COLO829 (cell line): ENCODE data around the gene IL1RAPL2.
"Not testable (repeated sequence)": the region's sequence is repeated elsewhere in the genome, so short reads cannot be mapped to it uniquely, and the experiment has no call there.

Source experiments
- DNase-seq: peaks from one replicate; pipeline ENCODE4 v3.0.0; 2012; ENCODE audit warnings: low spot score

The IL1RAPL2 gene

DNA sequence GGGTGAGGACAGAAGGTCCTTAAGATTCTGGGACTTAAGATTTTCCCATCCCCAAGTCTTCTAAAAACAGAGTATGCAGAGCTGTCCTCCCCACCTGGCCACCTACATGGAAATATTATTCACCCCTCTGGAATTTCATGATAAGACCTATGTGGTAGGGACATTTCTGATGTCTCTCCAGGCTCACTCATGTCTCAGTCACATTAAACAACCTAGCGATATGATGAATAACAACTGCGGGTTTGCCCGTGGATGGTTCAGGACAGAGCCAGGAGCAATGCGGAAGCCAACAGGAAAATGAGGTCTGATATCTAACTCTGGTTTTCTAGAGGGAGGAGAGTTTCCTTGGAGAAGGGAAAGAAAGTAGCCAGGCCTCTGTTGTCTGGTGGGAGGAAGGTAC lies 607.1 kb downstream of the IL1RAPL2 start:
- DNase-seq = no peak

DNA sequence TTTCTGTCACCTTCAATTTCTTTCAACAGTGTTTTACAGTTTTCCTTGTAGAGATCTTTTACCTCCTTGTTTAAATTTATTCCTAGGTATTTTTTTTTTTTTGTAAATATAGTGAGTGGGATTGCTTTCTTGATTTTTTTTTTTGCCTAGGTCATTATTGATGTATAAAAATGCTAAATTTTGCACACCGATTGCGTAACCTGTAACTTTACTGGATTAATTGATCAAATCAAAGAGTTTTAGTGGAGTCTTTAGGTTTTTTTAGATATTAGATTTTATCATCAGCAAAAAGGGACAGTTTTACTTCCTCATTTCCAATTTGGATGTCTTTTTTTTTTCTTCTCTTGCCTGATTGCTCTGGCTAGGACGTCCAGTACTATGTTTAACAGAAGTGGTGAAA lies 613.6 kb downstream of the IL1RAPL2 start:
- no peak for DNase-seq

DNA sequence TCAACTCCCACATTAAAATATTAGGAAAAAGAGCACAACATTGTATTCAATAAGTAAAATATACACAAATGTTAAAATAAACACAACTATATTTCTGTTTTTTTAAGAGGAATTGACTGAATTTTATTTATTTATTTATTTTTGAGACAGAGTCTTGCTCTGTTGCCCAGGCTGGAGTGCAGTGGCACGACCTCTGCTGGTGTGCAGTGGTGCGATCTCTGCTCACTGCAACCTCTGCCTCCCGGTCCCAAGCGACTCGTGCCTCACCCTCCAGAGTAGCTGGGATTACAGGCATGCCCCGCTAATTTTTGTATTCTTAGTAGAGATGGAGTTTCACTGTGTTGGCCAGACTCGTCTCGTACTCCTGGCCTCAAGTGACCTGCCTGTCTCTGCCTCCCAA lies 623.1 kb downstream of the IL1RAPL2 start:
- no peak for DNase-seq

DNA sequence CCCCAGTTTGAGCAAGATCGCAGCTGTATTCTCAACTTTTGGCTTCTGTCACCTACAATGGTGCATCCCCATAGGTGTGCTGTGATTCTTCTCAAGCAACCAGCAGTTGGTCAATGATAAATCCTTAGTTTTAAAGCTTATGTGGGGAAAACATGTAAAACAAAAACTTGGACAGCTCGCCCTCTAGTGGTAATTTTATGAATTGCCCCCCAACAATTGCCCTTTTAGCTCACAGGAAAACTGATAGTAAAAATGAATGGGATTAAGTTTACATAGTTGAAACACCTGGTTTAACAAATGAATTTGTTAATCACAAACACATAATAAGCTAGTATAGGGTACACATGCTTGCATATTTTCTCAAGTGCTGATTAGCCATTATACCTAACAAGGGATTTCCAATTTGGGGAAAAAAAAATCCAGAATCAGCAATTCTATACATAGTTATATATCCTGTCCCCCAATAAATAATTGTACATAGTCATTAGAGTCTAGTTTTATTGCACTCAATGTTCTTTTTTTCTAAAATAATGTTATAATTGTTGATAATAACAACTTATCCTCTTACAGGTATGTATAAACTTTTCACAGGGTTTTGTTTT lies 624.4 kb downstream of the IL1RAPL2 start:
- no peak for DNase-seq

DNA sequence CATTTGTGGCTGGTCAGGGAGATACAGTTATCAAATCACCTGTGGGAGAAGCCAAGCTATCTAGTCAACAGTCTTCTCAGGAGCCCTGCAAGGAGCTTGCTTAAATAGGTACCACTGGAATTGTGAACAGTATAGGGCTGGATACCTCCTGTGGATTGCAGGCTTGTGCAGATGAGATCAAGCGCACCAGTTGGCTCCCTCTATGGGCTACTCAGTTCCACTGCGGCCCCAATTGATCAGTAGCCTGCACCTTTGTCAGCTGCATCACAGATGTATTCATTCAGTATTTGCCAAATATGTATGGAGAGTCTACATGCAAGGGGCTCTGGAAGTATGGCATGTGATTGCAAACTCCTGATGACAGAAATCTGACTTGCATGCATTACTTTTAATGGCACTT lies 625.9 kb downstream of the IL1RAPL2 start:
- peak; percentile 7 for DNase-seq

DNA sequence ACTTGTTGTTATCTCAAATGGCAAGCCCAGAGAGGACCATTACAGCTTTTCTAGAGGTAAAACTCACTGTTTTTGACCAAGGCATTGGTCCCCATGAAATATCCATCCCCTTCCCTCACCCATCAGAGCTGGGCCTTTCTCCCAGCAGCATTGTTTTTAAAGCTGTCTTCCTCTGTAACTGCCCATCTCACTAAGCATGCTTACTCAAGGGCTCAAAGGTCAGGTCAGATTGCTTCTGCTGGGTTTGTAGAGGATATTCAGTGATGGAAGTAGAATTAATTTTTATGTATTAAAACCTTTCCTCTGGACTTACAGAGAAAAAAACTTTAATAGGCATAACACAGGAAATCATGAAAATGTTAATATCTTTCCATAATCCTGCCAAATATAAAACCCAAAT lies 643.4 kb downstream of the IL1RAPL2 start:
- DNase-seq = no peak

DNA sequence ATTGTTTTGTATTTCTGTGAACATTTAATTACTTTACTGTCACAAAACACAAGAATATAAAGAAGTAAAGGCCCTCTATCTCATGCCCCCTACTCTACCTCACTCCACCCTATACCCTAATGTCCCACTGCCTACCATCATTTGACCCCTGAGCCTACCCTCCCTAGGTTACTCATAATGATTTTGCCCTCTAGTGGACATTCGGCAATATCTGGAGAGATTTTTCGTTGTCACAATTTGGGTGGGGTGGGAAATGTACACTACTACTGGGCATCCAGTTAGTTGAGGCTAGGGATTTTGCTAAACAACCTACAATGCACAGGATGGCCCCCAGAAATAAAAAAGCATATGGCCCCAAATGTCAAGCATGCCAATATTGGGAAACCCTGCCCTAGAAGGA lies 644.3 kb downstream of the IL1RAPL2 start:
- DNase-seq = no peak

DNA sequence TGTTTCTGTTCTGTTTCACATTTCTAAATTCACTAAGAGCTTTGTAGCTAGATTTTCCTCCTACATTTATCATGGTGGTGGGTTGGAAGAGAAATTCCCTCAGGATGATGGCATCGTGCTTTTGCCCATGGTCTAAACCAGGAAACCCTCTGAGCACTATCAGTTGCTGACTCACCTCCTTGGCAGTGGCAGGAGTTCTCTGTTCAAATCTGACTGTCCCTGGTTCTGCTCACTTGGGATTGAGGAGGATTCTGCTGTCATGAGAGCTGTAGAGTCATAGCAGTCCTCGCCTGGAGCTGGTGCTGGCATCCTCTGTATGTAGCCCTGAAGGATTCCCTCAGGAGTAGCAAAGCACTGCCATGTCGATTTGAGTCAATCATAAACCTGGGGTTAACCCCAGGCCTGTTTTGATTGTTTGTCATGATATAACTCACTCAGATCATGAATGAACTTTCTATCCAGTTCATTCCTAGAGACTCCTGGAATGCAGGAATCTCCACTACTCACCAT lies 645.1 kb downstream of the IL1RAPL2 start:
- no peak for DNase-seq

DNA sequence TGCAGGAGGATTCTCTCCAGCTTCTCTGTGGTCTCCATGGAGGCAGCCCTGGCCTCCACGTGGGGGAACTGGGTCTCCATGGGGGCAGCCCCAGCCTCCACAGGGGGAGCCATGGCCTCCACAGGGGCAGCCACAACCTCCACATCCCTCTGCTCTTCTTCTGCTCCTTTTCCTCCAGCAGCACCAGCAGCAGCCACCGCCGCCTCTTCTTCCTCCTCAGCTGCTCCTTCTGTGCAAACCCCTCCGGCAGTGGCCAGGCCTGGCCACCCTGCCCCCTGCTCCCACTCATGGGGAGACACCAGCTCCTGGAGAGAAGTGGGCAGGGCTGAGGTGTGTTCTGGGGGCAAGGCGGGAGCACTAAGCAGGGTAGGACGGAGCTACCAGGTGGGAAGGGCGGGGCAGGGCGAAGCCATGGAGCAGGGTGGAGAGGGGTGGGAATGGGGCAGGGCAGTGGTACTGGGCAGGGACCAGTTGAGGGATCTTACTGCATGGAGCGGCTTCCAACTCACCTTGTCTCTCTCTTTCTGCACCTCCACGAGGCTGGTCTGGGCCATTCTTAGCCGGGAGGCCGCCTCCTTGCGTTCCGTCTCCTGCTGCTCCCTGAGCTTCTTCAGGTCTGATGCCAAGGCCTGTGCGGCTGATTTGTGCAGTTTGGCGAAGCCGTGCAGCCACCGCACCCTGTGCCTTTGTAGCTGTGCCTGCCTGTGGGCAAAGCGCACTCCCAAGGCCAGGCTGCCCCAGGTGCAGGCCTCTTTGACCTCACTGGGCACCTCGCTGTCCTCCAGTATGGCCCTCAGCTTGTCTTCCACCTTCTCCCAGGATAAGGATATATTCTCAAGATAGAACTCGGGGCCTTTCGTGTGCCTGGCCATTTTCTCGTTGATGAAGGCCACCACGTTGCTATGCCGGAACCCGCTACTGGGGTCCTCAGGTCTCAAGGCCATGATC lies 653.7 kb downstream of the IL1RAPL2 start:
- DNase-seq = no peak

DNA sequence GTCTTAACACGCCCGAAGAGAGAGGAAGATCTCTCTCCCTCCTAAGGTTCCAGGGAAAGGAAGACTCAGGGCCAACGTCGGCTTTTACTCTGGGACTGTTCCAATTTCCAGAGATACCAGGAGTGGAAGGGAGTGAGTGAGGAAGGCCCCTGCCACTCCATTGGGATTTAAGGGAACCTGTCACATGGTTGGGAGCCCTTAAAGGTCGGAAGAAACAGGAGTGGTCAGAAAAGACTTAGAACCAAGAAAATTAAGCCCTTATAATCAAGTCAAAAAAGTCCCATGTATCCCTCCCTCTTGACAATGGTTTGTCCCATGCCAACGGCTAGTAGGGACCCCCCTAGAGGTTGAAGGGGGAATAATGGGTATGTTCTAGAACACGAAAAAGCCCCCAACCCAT lies 654.6 kb downstream of the IL1RAPL2 start, which contains the start of gene TEX13A:
TEX13A (minus strand) TSS at position 59 of the 400 bp plus-strand sequence. CDS start 297 bp downstream, outside the sequence.
- DNase-seq = no peak

DNA sequence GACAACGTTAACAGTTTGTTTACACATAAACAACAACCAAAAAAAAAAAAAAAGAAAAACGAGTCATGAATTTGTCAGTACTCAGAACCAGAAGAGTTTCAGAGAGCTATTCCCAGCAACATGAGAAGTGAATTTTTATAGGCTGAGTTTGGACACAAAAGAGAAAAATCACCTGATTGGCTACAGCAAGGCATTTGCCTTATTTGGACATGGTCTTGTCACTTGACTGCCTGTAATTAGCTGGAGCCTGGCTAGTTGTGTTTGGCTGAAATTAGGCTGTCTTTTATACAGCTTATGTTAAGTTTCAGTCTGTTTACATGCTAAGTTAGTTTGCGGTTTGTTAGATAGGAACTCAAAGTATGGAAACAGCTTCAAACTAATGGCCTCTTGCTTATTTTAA lies 655.4 kb downstream of the IL1RAPL2 start:
- no peak for DNase-seq

DNA sequence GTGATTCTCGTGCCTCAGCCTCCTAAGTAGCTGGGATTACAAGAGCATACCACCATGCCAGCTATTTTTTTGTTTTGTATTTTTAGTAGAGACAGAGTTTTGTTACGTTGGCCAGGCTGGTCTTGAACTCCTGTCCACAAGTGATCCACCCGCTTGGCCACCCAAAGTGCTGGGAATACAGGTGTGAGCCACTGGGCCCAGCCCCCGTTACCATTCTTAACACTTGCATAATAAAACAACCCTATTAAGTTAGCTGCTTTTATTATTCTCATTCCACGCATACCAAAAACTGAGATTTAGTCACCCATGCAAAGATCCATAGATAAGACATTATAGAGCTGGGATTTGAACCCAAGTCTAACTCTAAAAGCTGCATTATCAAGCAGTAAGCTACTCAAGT lies 660.5 kb downstream of the IL1RAPL2 start:
- no peak for DNase-seq

DNA sequence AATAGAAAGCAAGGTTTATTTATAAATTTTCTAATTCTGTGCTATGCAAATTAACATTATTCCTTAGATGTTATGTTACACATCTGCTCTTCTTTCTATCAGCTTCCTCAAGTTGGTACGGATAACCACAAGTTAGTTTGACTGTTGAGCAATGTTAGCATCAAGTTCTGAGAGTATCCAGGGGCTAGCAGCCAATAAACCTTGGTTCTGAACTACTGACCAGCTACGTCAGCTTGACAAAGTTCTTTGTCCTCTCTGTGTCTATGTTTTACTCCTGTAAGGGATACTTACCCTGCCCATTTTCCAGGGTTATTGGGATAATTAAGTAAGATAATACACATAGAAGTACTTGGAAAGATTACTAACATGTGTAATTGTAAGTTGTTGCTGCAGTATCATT lies 662.6 kb downstream of the IL1RAPL2 start:
- DNase-seq = no peak

DNA sequence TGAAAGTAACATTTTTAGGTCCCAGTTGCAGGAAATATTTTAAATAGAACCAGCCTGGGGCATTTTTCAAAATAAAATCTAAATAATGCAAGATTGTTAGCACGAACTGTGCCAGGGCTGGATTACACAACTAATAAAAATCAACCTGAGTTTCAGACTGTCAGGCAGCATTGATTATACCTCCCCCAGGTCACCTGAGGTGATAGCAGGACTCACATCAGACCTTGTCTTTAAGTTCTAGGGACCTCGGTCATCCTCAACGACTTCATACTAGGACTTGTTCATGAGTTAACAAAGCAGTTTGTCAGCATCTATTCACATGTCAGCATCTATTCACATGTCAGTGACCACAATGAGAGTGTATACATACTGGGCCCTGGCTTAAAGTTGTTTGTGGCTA lies 663.1 kb downstream of the IL1RAPL2 start:
- no peak for DNase-seq

DNA sequence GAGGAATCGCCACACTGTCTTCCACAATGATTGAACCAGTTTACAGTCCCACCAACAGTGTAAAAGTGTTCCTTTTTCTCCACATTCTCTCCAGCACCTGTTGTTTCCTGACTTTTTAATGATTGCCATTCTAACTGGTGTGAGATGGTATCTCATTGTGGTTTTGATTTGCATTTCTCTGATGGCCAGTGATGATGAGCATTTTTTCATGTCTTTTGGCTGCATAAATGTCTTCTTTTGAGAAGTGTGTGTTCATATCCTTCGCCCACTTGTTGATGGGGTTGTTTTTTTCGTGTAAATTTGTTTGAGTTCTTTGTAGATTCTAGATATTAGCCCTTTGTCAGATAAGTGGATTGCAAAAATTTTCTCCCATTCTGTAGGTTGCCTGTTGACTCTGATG lies 671.4 kb downstream of the IL1RAPL2 start:
- DNase-seq = not testable (repeated sequence)

DNA sequence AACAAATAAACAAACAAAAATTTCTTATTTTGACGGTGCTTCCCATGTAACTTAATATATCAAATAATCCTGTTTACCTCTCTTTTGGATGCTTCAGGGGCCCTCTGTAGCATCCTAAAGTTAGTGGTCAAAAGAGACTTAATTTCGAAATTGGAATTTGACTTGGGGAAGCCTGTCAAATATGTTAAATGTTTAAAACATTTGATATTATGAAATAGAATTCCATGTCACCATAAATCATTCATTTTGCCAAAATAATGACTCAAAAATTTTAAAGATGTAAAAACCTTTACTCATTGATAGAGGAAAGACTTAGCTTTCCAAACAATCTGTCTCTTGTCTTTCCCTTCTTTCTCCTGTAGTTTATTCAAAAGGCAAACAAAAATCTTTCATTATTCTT lies 675.1 kb downstream of the IL1RAPL2 start:
- DNase-seq = no peak

DNA sequence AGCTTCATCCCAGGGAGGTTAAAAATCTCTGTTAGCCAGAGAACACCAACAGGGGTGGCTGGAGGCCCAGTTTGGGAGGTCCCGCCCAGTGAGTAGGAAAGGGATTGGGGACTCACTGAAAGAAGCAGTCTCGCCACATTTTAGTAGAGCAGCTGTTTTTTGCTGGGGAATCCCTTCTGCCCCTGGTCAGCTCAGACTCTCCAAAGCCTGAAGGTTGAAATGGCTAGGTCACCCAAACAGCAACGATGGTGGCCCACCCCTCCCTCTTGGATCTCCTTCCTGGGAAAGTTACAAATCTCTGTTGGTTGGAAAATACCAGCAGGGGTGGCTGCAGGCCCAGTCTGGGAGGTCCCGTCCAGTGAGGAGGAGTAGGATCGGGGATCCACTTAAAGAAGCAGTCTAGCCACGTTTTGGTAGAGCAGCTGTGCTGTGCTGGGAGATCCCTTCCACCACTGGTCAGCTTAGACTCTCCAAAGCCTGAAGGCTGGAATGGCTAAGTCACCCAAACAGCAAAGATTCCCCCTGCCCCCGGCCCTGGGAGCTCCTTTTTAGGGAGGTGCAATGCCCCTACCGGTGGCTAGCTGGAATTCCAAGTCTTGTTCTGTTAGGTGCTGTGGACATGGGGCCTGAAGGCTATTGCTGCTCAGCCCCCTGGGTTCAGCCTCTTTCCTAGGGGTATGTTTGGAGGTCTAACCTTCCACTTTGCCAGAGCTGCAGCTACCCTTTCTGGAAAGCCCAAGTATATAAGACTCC lies 694.5 kb downstream of the IL1RAPL2 start:
- DNase-seq = no peak

DNA sequence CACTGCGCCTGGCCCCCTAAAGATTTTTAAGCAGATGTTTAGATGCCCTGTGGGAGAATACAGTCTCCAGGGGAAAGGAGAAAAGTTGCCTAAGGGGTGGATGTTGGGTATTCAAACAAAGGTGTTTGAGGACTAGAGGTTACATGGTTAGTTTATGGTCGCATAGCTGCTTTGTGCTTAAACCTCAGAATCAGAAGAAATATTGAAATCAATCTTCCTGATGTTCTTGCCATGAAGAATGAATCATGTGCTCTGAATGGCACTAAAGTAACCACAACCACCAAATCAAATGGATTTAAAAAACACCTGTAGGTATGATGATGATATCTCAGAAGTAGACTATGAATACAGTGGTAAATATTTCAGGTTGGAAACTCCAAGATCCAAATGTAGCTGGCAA lies 697.2 kb downstream of the IL1RAPL2 start:
- DNase-seq = no peak

DNA sequence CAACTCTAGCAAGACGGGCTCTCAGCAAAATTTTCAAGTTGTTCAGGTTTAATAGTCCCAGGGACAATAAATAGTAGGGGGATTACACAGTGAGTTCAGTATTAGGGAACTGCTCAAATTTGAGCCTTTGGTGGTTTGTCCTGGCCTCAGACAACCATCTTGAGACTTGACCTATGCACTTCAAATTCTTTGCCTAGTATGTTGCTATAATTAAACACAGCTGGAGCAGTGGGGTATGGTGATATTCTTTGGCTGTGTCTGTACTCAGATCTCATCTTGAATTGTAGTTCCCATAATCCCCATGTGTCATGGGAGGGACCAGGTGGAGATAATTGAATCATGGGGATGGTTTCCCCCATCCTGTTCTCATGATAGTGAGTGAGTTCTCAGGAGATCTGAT lies 697.8 kb downstream of the IL1RAPL2 start:
- DNase-seq = no peak

DNA sequence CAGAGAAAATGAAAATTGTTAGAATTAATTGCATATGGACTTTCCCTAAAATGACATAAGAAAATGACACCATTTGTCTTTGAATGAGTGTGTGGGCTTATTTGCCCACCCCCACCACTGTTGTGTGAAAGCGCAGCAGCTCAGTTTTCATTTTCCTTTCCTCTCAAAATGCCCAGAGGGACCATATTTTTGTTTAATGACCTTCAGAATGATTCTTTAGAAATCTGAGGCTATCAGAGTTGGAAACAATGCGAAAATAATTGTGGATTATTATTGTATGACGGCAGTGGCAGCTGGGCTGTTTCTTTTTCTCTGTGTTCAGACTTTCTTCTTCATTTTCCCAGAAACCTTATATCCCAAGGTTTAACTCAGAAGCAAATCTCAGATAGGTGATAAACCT lies 699.1 kb downstream of the IL1RAPL2 start:
- no peak for DNase-seq

DNA sequence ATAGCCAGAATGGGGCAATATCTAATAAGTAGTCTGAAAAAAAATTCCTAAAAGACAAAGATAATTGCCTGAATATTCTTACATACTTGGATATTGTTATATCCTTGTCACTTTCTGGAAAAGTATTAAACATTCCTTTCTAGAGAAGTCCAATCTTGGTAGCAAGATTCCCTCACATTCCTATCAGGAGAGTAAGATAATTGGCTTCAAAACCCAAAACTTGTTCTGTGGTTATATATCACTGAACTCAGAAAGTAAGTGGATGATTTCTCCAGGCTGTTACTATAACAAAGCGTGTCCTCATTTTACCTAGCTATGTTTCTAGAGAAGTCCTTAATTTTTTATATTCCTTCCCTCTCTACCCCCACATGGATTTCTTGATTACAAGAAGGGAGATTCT lies 700.5 kb downstream of the IL1RAPL2 start:
- DNase-seq = no peak

DNA sequence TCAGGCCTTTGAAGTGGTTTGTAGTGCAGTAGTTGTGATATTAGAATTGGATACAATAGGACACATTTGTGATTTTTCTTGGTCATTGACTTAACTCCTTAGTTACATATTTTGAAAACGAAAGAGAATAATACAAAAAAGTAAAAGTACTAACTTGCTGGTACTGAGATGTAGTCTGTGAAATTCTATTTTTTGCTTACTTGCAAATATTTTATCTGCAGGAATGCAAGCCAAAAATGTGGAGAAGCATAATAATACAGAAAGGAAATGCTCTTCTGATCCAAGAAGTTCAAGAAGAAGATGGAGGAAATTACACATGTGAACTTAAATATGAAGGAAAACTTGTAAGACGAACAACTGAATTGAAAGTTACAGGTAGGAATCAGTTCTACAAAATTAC lies 701.2 kb downstream of the IL1RAPL2 start:
- no peak for DNase-seq

DNA sequence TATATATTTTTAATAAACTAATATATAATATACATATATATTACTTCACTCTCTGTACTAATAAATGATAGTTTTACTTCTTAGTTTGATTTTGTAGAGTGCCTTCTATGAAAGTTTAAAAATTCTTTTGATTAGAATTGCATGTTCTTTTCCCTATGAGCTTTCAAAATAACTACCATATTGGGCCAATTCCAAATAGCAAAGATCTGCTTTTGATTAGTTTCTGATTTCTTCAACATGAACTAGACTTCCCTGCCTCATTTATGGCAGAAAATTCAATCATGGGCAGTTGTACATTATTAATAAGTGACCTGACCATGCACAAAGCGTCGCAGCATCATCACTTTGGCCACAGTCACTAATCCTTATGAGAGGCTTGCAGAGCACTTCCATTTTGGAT lies 703.4 kb downstream of the IL1RAPL2 start:
- DNase-seq = no peak
